Natural killer cell (primary cell): ENCODE results near the gene AIFM2. TPM values are rescaled to one million over a fixed set of nuclear protein-coding genes. Genes with fewer than 3 reads are reported as not detected.

Source experiments
- ATAC-seq, 3 donors: fragments of 150-1000 bp in 2 of 3; fragments of 200-7000 bp in 1 of 3; cut with Tn5 transposase; 1 replicate in 1 of 3; 2 replicates in 2 of 3; pipeline ENCODE4 v1.10.0; 2021; ENCODE audit warnings: mild to moderate bottlenecking in 2 of 3, moderate library complexity in 2 of 3
- DNase-seq, 2 donors: peaks; one replicate each; pipeline versions ENCODE4 v3.0.0 to v3.0.0-alpha.2; 2013 to 2021; ENCODE audit warnings: mixed read lengths in 1 of 2
- H3K27ac ChIP-seq: one replicate; pipeline ENCODE4 v1.5.1; 2013; ENCODE audit warnings: mild to moderate bottlenecking, low read length
- H3K27me3 ChIP-seq: one replicate; pipeline ENCODE4 v1.6.1; 2013; ENCODE audit warnings: low read length; ENCODE audit not compliant: control insufficient read depth, insufficient read depth
- H3K36me3 ChIP-seq: one replicate; pipeline ENCODE4 v1.6.1; 2013; ENCODE audit warnings: low read length; ENCODE audit not compliant: control insufficient read depth, insufficient read depth
- H3K4me1 ChIP-seq: one replicate; pipeline ENCODE4 v1.6.1; 2013; ENCODE audit warnings: low read length; ENCODE audit not compliant: control insufficient read depth, insufficient read depth
- H3K4me3 ChIP-seq: one replicate; pipeline ENCODE4 v1.5.1; 2013; ENCODE audit warnings: low read length
- H3K9me3 ChIP-seq: one replicate; pipeline ENCODE4 v1.6.1; 2013; ENCODE audit warnings: low read length; ENCODE audit not compliant: control insufficient read depth, insufficient read depth
- H3K27ac Mint-ChIP-seq, 2 donors: one replicate each; pipeline ENCODE4 v1.8.0; 2022; ENCODE audit warnings: mild to moderate bottlenecking in 2 of 2, mixed read lengths in 2 of 2, moderate library complexity in 1 of 2
- H3K27me3 Mint-ChIP-seq, 2 donors: one replicate each; pipeline ENCODE4 v1.8.0; 2022; ENCODE audit warnings: low read depth in 2 of 2, mixed read lengths in 2 of 2
- H3K36me3 Mint-ChIP-seq: one replicate; pipeline ENCODE4 v1.8.0; 2022; ENCODE audit warnings: mixed read lengths
- H3K4me1 Mint-ChIP-seq, 2 donors: one replicate each; pipeline ENCODE4 v1.8.0; 2022; ENCODE audit warnings: mixed read lengths in 2 of 2
- H3K4me3 Mint-ChIP-seq: one replicate; pipeline ENCODE4 v1.8.0; 2022; ENCODE audit warnings: mild to moderate bottlenecking, moderate library complexity, mixed read lengths
- H3K9me3 Mint-ChIP-seq, 2 donors: one replicate each; pipeline ENCODE4 v1.8.0; 2022; ENCODE audit warnings: mixed read lengths in 2 of 2
- WGBS: methylation state at CpG from one replicate; pipeline ENCODE4 v1.1.7; 2013; ENCODE audit warnings: missing lambda C conversion rate; ENCODE audit not compliant: insufficient coverage; 5-methylcytosine and 5-hydroxymethylcytosine counted together
- intact Hi-C: fragments of 100-400 bp; cut with micrococcal nuclease; formaldehyde crosslinking; loops from one replicate; pipeline ENCODE4 v1.14.2; 2022
- total RNA-seq, 4 donors: library from RNA; stranded (reverse); fragments of 120-200 nt in 1 of 4; gene quantifications; one replicate each; pipeline versions ENCODE4 v1.2.3 to v1.2.4, GENCODE V29; 2013 to 2022
- TF ChIP-seq, protein P1 (sequence below): fragments of 200-600 bp; IDR thresholded peaks from one replicate; pipeline ENCODE4 v1.8.0; 2022; ENCODE audit warnings: antibody characterized with exemption

AIFM2 gene
- total RNA-seq, 3 donors from 2014 or later (not counting 1 experiment from before 2014, with no cell fraction given) = 3.7 to 4.2 (median 3.9) TPM

DNA sequence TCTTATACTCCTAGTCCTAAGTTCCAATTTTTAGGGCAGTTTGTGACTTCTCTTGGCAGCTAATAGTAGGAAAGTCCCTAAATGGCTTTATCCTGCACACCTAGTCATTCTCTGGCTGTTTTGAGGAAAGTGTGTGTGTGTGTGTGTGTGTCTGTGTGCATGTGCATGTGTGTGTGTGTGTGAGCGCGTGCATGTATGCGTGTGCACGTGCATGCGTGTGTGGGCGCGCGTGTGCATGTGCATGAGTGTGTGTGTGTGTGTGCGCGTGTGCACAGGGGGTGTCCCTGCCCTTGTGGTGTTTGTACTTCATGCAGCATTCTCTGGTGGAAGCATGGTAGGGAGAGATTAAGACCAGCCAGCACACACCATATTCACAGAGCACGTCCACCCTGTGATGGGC is 61.8 kb downstream of the AIFM2 start:
- ATAC-seq (no peak), DNase-seq (no peak)
- H3K36me3 Mint-ChIP-seq = no peaks in the 10 kb centered on the region
- Histone ChIP-seq H3K4me3 (no peak overlapping the region), H3K27ac (no peak overlapping the region), H3K9me3 (no peaks in the 10 kb centered on the region), H3K36me3 (no peaks in the 10 kb centered on the region), H3K4me1 (no peaks in the 10 kb centered on the region), H3K27me3 (no peaks in the 10 kb centered on the region)
- no peaks in the 10 kb centered on the region for H3K4me1 Mint-ChIP-seq
- no peaks in the 10 kb centered on the region for H3K9me3 Mint-ChIP-seq
- TF ChIP-seq, protein P1, sequence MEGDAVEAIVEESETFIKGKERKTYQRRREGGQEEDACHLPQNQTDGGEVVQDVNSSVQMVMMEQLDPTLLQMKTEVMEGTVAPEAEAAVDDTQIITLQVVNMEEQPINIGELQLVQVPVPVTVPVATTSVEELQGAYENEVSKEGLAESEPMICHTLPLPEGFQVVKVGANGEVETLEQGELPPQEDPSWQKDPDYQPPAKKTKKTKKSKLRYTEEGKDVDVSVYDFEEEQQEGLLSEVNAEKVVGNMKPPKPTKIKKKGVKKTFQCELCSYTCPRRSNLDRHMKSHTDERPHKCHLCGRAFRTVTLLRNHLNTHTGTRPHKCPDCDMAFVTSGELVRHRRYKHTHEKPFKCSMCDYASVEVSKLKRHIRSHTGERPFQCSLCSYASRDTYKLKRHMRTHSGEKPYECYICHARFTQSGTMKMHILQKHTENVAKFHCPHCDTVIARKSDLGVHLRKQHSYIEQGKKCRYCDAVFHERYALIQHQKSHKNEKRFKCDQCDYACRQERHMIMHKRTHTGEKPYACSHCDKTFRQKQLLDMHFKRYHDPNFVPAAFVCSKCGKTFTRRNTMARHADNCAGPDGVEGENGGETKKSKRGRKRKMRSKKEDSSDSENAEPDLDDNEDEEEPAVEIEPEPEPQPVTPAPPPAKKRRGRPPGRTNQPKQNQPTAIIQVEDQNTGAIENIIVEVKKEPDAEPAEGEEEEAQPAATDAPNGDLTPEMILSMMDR = no peak
- intact Hi-C loops = no loop called here
- H3K4me3 Mint-ChIP-seq = no peak overlapping the region
- H3K27me3 Mint-ChIP-seq = peaks cover 0 to 11% of the 10 kb centered on the region in 2 donors
- WGBS = 91% methylated on average over 11 of the region's 11 CpGs
- H3K27ac Mint-ChIP-seq = no peak overlapping the region

DNA sequence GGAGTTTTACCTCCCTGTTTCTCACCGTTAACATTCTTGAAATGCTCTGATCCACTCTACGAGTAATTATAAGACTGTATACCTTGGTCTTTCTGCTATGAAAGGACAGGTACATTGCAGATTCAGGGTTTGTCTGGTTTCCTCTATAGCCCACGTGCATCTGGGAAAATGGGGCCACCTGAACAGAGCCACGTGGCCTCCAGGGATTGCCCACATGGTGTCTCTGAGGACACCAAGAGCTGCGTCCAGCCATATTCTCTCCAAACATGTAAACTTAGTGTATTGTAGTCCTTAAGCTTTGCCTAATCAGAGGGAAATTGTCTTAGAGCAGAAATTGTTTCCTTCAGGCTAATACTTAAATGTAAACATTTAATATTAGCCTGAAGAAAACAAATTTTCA is 63.3 kb downstream of the AIFM2 start:
- H3K4me3 Mint-ChIP-seq = no peak overlapping the region
- no peak overlapping the region for H3K27ac Mint-ChIP-seq
- no peaks in the 10 kb centered on the region for H3K36me3 ChIP-seq
- WGBS = 86% methylated on average over 4 of the region's 5 CpGs
- ATAC-seq (no peak), DNase-seq (no peak)
- H3K27me3 Mint-ChIP-seq = peaks cover 2 to 11% of the 10 kb centered on the region in 2 donors
- no peak overlapping the region for H3K4me3 ChIP-seq
- no peaks in the 10 kb centered on the region for H3K27me3 ChIP-seq
- no peaks in the 10 kb centered on the region for H3K9me3 ChIP-seq
- TF ChIP-seq, protein P1 = no peak
- H3K4me1 ChIP-seq = no peaks in the 10 kb centered on the region
- no peaks in the 10 kb centered on the region for H3K36me3 Mint-ChIP-seq
- no peak overlapping the region for H3K27ac ChIP-seq
- H3K9me3 Mint-ChIP-seq = no peaks in the 10 kb centered on the region
- intact Hi-C loops = no loop called here
- H3K4me1 Mint-ChIP-seq = no peaks in the 10 kb centered on the region

DNA sequence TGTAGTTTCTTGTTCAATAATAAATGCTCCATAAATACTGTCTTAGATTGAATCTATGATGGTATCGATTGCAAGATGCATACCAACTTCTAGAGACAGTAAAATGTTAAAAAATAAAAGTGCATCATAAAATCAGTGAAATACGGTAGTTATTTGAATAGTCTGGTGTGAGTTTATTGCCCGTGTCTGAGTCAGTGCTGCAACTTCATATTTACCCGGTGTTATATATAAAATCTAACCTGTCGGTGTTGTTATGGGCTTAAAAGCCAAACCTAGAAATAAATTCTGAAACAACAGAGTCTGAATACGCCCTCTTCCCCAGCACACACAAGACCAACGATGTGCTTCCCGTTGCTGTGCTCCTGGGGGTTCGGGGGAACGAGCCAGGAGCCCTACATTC is 63.7 kb downstream of the AIFM2 start:
- Histone ChIP-seq H3K4me1 (no peaks in the 10 kb centered on the region), H3K4me3 (no peak overlapping the region), H3K27me3 (no peaks in the 10 kb centered on the region), H3K36me3 (no peaks in the 10 kb centered on the region), H3K9me3 (no peaks in the 10 kb centered on the region), H3K27ac (no peak overlapping the region)
- H3K27ac Mint-ChIP-seq = no peak overlapping the region
- no peaks in the 10 kb centered on the region for H3K36me3 Mint-ChIP-seq
- intact Hi-C loops = no loop called here
- TF ChIP-seq, protein P1 = no peak
- DNase-seq = no peak
- H3K4me1 Mint-ChIP-seq = no peaks in the 10 kb centered on the region
- ATAC-seq = no peak
- H3K4me3 Mint-ChIP-seq = no peak overlapping the region
- WGBS = 89% methylated on average over 9 of the region's 10 CpGs
- H3K9me3 Mint-ChIP-seq = no peaks in the 10 kb centered on the region
- H3K27me3 Mint-ChIP-seq = peaks cover 2 to 7% of the 10 kb centered on the region in 2 donors

DNA sequence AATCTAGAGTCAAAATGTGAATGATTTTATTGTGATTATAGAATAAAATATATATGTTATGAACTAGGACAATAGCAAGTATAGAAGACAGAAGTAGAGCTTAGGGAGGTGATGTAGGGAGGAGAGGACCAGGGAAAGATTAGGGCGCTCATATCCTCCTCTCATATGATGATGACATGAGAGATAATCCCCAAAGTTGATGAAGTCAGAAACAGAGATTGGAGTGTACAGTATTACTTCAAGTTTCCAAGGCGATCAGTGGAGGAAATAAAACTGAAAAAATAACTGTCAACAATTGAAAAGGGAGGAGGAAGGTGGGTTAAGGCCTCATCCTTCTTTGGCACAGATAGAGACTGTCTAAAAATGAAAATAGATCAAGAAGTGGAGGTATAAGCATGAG is 65.0 kb downstream of the AIFM2 start:
- H3K27ac Mint-ChIP-seq = no peak overlapping the region
- TF ChIP-seq, protein P1 = no peak

More for the DNA sequence above, 65.0 kb downstream of the AIFM2 start:
- H3K4me1 Mint-ChIP-seq = no peaks in the 10 kb centered on the region
- intact Hi-C loops = no loop called here
- no peaks in the 10 kb centered on the region for H3K4me1 ChIP-seq
- H3K27ac ChIP-seq = no peak overlapping the region
- H3K27me3 Mint-ChIP-seq = peaks cover 6% of the 10 kb centered on the region in 2 donors
- no peaks in the 10 kb centered on the region for H3K9me3 ChIP-seq
- H3K36me3 Mint-ChIP-seq = no peaks in the 10 kb centered on the region
- DNase-seq (no peak), ATAC-seq (no peak)
- WGBS = 98% methylated on average over 2 of the region's 2 CpGs
- no peaks in the 10 kb centered on the region for H3K9me3 Mint-ChIP-seq
- H3K27me3 ChIP-seq = no peaks in the 10 kb centered on the region
- no peak overlapping the region for H3K4me3 ChIP-seq
- H3K4me3 Mint-ChIP-seq = no peak overlapping the region
- H3K36me3 ChIP-seq = no peaks in the 10 kb centered on the region
